ENCODE data around the gene CRBN. TPM values are rescaled to one million over a fixed set of nuclear protein-coding genes. Genes with fewer than 3 reads are reported as not detected.

CRBN gene
- 56.0 TPM for total RNA-seq
- long read RNA-seq, full-length matches to known transcripts: 69 of 89 reads
- long read RNA-seq, partial matches to known transcripts: 3 of 89 reads
- long read RNA-seq, other reads (novel, unspliced or antisense): 17 of 89 reads

DNA sequence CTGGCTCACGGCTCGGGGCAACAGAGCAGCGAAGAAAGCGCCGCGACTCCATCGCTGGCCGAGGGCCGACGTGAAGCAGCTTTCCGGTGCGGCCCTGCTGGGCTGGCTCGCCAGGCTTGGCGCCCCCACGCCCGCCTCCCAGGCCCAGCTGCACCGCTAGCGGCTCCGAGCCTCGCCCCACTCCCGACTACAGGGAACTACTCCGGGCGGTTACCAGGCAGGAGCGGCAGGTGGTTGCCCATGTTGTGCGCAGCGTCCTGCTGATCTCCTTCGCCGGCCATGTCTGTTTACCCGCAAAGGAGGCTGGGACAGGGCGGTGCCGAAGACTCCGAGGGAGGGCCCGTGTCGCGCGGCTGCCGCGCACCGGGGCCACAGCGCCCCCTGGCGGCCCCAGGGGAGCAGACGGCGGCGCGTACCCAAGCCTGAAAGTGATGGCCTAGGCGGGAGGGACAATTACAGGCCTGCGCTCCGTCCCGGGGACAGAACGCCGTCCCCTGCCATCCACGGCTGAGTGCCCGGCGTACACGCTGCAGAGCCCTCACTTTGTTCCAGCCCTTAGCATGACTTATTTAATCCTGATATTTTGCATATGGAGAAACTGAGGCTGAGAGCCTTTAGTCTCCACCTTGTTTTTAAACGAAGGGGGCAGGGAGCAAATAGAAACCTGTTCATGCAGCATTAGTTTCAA is at the start of gene CRBN:
TSS of gene CRBN (minus strand) at position 285 of the 688 bp plus-strand sequence. CDS start at position 281, 4 bp downstream.
- TF ChIP-seq, protein P1, sequence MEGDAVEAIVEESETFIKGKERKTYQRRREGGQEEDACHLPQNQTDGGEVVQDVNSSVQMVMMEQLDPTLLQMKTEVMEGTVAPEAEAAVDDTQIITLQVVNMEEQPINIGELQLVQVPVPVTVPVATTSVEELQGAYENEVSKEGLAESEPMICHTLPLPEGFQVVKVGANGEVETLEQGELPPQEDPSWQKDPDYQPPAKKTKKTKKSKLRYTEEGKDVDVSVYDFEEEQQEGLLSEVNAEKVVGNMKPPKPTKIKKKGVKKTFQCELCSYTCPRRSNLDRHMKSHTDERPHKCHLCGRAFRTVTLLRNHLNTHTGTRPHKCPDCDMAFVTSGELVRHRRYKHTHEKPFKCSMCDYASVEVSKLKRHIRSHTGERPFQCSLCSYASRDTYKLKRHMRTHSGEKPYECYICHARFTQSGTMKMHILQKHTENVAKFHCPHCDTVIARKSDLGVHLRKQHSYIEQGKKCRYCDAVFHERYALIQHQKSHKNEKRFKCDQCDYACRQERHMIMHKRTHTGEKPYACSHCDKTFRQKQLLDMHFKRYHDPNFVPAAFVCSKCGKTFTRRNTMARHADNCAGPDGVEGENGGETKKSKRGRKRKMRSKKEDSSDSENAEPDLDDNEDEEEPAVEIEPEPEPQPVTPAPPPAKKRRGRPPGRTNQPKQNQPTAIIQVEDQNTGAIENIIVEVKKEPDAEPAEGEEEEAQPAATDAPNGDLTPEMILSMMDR (IDR thresholded peaks at IDR 0.05): peak; percentile 100
- Histone ChIP-seq H3K27ac (peak within 1 kb of the TSS; percentile 89), H3K4me1 (peaks cover 20% of the 10 kb centered on the region), H3K27me3 (no peaks in the 10 kb centered on the region), H3K36me3 (peaks cover 9% of the 10 kb centered on the region), H3K4me3 (peak within 1 kb of the TSS; percentile 97), H3K9me3 (no peaks in the 10 kb centered on the region)
- intact Hi-C loops (cut with DNase I): no loop called here
- ATAC-seq: peak; percentile 100
- DNase-seq: peak; percentile 94

DNA sequence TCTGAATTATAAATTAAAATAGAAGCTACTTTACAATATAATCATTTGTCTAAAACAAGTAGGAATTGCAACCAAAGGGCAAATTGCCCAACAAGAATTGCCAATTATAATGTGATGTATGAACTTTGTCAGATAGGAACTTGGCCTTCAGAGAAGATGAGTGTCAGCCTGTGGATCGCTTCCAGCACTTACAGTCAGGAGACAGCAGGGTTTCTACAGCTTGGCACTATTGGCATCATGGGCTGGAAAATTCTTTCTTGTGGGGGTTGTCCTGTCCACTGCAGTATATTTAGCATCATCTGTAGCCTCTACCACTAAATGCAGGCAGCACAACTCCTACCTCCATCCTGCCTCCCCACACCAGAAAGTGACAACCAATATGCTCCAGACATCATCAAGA is 48.1 kb upstream of the CRBN start:
- Histone ChIP-seq H3K27ac (no peak overlapping the region), H3K4me1 (no peaks in the 10 kb centered on the region), H3K4me3 (no peak overlapping the region), H3K9me3 (no peaks in the 10 kb centered on the region), H3K27me3 (no peaks in the 10 kb centered on the region), H3K36me3 (no peaks in the 10 kb centered on the region)
- ATAC-seq (no peak), DNase-seq (no peak)
- intact Hi-C loops (cut with DNase I): no loop called here
- TF ChIP-seq, protein P1 (IDR thresholded peaks at IDR 0.05): no peak

DNA sequence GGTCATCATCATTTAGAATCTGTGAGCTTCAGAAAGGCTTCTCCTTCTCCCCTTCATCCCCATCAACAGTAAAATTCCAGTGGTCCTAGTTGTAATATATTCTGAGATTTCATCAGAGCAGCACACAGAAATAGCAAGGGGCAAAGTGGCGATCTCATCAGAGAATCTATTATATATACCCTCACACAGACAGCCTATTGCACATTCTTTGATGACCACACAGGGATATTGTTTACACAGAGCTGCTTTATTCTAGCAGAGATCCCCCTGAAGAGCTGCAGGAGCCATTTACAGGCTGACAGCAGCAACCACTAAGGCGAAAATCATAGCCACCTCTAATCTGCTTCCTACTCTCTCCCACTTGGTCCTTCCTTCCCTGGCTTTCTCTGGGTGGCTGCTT is 42.0 kb upstream of the CRBN start:
- TF ChIP-seq, protein P1 (IDR thresholded peaks at IDR 0.05): no peak
- Histone ChIP-seq H3K27ac (no peak overlapping the region), H3K27me3 (no peaks in the 10 kb centered on the region), H3K4me1 (no peaks in the 10 kb centered on the region), H3K36me3 (no peaks in the 10 kb centered on the region), H3K9me3 (no peaks in the 10 kb centered on the region), H3K4me3 (no peak overlapping the region)
- no peak for ATAC-seq
- intact Hi-C loops (cut with DNase I): no loop called here
- DNase-seq: no peak

DNA sequence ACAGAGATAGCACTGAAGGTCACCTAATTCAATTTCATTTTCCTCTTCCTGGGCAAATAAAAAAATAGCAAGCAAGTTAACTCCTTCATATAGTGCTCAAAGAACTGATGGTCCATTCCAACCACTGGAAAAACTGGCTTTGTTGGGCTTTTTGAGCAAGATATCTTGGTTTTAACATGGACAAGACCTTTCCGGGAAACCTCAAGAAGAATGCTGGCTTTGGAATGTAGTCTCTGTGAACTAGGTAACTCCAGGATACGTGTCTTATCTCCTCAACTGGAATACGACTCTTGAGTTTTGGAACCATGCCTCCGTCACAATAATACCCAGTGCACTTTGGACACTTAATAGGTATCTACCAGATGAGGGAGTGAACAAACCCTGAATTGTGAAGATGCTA is 36.9 kb upstream of the CRBN start:
- H3K36me3 ChIP-seq: no peaks in the 10 kb centered on the region
- no peak for DNase-seq
- no peak overlapping the region for H3K27ac ChIP-seq
- no peak for ATAC-seq
- no peaks in the 10 kb centered on the region for H3K27me3 ChIP-seq
- TF ChIP-seq, protein P1 (IDR thresholded peaks at IDR 0.05): no peak
- no peak overlapping the region for H3K4me3 ChIP-seq
- no peaks in the 10 kb centered on the region for H3K4me1 ChIP-seq
- intact Hi-C loops (cut with DNase I): no loop called here
- H3K9me3 ChIP-seq: no peaks in the 10 kb centered on the region

DNA sequence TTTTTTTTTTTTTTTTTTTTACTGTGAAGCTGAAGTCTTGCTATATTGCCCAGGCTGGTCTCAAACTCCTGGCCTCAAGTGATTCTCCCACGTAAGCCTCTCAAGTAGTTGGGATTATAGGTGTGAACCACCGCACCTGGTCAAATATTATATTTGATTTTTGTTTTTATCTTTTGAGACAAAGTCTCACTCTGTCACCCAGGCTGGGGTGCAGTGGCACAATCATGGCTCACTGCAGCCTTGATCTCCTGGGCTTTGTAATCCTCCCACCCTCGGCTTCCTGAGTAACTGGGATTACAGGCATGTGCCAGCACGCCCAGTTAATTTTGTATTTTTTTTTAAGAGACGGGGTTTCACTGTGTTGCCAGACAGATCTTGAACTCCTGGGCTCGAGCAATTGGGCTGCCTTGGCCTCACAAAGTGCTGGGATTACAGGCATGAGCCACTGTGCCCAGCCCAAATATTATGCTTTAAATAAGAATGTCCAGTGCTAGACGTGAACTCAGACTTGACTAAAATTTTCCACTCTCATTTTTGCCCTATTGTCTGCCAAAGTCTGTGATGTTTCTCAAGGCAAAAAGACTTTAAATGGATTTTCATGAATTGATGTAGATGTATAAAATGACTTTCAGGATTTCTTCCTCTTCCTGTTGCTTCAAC is 33.4 kb upstream of the CRBN start:
- Histone ChIP-seq H3K4me1 (no peaks in the 10 kb centered on the region), H3K27ac (no peak overlapping the region), H3K4me3 (no peak overlapping the region), H3K9me3 (no peaks in the 10 kb centered on the region), H3K36me3 (no peaks in the 10 kb centered on the region), H3K27me3 (no peaks in the 10 kb centered on the region)
- TF ChIP-seq, protein P1 (IDR thresholded peaks at IDR 0.05): no peak
- ATAC-seq: no peak
- no peak for DNase-seq
- intact Hi-C loops (cut with DNase I): no loop called here
